ENCODE measurements around the gene BOK.

The BOK gene

DNA sequence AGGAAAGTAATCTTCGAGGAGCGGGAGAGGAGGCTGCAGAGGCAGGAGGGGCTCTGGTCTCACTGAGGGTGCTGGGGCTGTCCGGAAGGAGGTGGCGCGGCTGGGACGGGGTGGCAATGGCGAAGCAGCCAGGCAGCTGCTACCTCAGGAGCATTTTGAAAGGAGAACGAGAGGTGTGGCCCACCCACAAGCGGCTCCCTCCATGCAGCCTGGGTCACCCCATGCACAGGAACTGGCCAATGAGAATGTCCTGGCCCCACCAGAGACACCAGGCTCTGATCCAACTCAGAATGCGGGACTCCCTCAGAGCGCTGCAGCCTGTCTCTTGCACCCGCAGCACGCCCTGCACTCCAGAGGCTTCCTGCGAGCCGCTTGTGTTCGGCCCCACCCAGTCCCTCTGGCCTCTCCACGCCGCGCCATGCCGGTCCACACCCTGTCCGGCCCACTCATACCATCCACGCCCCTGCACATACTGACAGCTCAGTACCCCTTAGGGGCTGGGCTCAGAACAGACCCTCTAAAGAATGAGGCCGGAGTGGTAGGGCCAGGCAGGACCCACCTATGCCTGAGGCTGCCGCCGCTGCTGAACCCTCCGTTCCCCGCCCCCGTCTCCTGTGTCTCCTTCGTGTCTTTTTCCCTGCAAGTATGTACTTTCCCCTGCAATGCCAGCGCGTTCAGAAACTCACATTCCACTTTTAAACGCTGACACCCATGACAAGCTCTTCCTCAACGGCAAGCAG lies 6.4 kb upstream of the BOK start:
- peaks cover 0 to 5% (median 0%) of the 10 kb centered on the region in 10 experiments; a peak in 4 of 20 replicates for H3K4me1 ChIP-seq
- H3K9me3 ChIP-seq (replicated peaks in 1 of 11) = peaks cover 15 to 18% (median 17%) of the 10 kb centered on the region in 11 experiments
- 0 out of 22 replicates have a peak, but pooled peaks cover 0 to 6% (median 0%) of the 10 kb centered on the region in 11 experiments for H4K20me1 ChIP-seq
- TF ChIP-seq Cebpa-rat (IDR thresholded peaks at IDR 0.05) = no peak
- peaks cover 0 to 8% (median 0%) of the 10 kb centered on the region in 11 experiments; a peak in 4 of 22 replicates for H3K27me3 ChIP-seq
- no peaks in the 10 kb centered on the region for H3K36me3 ChIP-seq
- no peak overlapping the region for H3K27ac ChIP-seq
- no peak overlapping the region for H3K9ac ChIP-seq
- no peak overlapping the region for H3K4me2 ChIP-seq
- H3K4me3 ChIP-seq = no peak overlapping the region

DNA sequence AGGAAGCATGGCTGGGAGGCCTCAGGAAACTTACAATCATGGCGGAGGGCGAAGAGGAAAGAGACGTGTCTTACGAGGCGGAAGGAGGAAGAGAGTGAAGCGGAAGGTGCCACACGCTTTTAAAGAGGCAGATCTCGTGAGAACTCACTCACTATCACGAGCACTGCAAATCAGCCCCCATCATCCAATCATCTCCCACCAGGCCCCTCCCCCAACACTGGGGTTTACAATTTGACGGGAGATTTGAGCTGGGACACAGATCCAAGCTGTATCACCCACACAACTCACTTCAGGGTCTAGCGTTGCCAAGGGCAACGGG lies 5.1 kb upstream of the BOK start:
- no peak overlapping the region for H3K4me2 ChIP-seq
- no peak overlapping the region for H3K9ac ChIP-seq
- H3K4me3 ChIP-seq = no peak overlapping the region
- H3K36me3 ChIP-seq = no peaks in the 10 kb centered on the region
- peaks cover 0 to 5% (median 0%) of the 10 kb centered on the region in 10 experiments; a peak in 4 of 20 replicates for H3K4me1 ChIP-seq
- H3K27ac ChIP-seq = no peak overlapping the region
- 0 out of 22 replicates have a peak, but pooled peaks cover 0 to 6% (median 0%) of the 10 kb centered on the region in 11 experiments for H4K20me1 ChIP-seq
- H3K9me3 ChIP-seq (replicated peaks in 1 of 11) = peaks cover 28 to 31% (median 30%) of the 10 kb centered on the region in 11 experiments
- TF ChIP-seq Cebpa-rat (IDR thresholded peaks at IDR 0.05) = no peak
- peaks cover 5 to 21% (median 13%) of the 10 kb centered on the region in 11 experiments for H3K27me3 ChIP-seq

DNA sequence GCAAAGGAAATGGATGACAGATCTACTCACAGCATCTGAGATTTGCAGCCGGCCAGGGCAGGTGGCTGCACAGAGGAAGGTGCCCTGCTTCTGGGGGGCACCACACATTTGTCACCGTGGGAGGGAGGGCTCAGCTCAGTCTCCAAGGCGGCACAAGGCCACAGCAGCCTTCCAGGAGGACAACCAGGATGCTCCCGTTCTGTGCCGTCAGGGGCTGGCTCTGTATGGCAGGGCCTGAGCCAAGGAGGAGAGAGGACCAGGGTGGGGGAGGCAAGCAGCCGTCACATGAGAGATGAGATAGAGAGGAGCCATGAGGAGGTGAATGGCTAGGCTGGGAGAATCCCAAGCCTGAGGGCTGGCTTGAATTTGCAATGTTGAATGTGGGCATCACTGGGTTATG lies 4.6 kb upstream of the BOK start:
- Histone ChIP-seq H3K27me3 (peaks cover 10 to 26% (median 18%) of the 10 kb centered on the region in 11 experiments), H3K4me1 (peaks cover 0 to 5% (median 0%) of the 10 kb centered on the region in 10 experiments; a peak in 4 of 20 replicates), H3K9me3 (replicated peaks in 1 of 11) (peaks cover 33 to 37% (median 35%) of the 10 kb centered on the region in 11 experiments), H3K9ac (no peak overlapping the region), H4K20me1 (0 out of 22 replicates have a peak, but pooled peaks cover 0 to 6% (median 0%) of the 10 kb centered on the region in 11 experiments), H3K36me3 (no peaks in the 10 kb centered on the region; a peak in 1 of 22 replicates), H3K4me3 (no peak overlapping the region), H3K27ac (no peak overlapping the region), H3K4me2 (no peak overlapping the region)
- TF ChIP-seq Cebpa-rat (IDR thresholded peaks at IDR 0.05) = no peak

DNA sequence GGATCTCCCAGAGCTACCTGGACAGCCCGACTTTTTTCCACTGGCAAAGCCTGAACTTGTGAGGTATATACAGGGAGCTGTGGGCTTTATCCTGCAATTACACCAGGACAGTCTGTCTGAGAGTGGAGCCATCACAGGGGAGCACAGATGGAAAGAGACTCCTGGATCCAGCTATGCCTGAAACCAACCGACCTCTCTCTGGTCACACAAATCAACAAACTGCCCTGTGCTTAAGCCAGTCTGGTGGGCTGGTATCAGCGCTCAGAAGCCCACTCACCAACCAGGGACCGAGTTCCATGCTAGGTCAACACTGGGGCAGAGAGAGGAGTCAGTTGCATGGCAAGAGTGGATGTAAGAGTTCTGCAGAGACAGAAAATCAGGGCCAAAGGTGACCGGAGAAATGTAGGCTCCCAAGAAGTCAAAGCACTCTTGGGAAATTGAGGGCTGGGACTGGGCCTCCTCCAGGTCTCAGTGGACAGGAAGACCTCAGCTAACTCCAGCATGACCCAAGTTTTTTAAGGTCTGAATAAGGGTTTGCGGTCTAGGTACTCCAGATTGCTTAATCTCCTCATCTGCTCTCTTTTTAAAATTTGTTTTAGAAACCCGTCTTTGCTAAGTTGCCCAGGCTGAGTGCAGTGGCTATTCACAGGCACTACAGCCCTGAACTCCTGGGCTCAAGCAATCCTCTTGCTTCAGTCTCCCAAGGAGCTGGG lies 3.8 kb upstream of the BOK start:
- TF ChIP-seq Cebpa-rat (IDR thresholded peaks at IDR 0.05) = no peak
- Histone ChIP-seq H3K36me3 (no peaks in the 10 kb centered on the region; a peak in 1 of 22 replicates), H3K4me1 (peaks cover 0 to 5% (median 0%) of the 10 kb centered on the region in 10 experiments; a peak in 4 of 20 replicates), H3K4me2 (no peak overlapping the region), H3K9me3 (replicated peaks in 1 of 11) (peaks cover 41 to 44% (median 43%) of the 10 kb centered on the region in 11 experiments), H4K20me1 (0 out of 22 replicates have a peak, but pooled peaks cover 0 to 6% (median 0%) of the 10 kb centered on the region in 11 experiments), H3K9ac (no peak overlapping the region), H3K4me3 (no peak overlapping the region), H3K27ac (no peak overlapping the region), H3K27me3 (peaks cover 18 to 34% (median 26%) of the 10 kb centered on the region in 11 experiments)

DNA sequence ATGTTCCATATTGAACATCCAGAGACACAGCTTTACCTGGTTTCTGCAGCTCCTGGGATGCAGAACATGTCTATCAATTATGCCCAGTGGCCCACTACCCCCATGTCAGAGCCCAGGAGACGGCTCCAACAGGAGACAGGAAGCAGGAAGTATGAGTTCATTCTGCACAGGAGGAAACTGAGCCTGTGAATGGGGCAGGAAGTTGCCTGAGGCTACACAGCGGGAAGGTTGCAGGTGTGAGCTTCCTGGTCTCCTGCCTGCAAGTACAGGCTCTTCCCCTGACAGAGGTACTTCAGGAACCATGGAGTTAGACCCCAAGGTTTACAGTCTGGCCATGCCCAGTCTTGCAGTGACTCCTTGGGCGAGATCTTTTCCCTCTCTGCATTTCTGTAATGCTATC lies 2.8 kb upstream of the BOK start:
- no peak for TF ChIP-seq Cebpa-rat (IDR thresholded peaks at IDR 0.05)
- Histone ChIP-seq H3K4me1 (peaks cover 0 to 5% (median 0%) of the 10 kb centered on the region in 10 experiments; a peak in 4 of 20 replicates), H3K4me3 (no peak overlapping the region), H3K9ac (no peak overlapping the region), H3K4me2 (peak overlapping the region in 2 of 11 experiments; percentile 1 to 10; a peak in 1 of 22 replicates), H3K36me3 (no peaks in the 10 kb centered on the region; a peak in 1 of 22 replicates), H4K20me1 (peaks cover 0 to under 1% (median 0%) of the 10 kb centered on the region in 11 experiments; a peak in 1 of 22 replicates), H3K9me3 (replicated peaks in 1 of 11) (peaks cover 41 to 50% (median 45%) of the 10 kb centered on the region in 11 experiments), H3K27me3 (peaks cover 28 to 43% (median 35%) of the 10 kb centered on the region in 11 experiments), H3K27ac (no peak overlapping the region)

DNA sequence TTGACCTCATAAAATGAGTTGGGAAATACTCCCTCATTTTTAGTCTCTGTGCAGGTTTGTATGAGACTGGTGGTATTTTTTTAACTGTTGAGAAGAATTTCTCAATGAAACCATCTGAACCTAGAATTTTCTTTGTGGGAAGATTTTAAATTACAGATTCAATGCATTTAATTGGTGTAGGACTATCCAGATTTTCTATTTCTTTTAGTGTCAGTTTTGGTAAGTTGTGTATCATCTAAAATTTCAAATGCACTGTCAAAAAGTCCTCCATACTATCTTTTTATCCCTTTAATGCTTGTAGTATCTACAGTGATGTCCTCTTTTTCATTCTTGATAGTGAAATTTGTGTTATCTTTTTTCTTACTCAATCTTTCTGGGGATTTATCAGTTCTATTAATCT lies 1.8 kb upstream of the BOK start:
- H4K20me1 ChIP-seq = no peaks in the 10 kb centered on the region; a peak in 1 of 22 replicates
- no peak overlapping the region for H3K9ac ChIP-seq
- no peak overlapping the region for H3K4me2 ChIP-seq
- H3K27me3 ChIP-seq = peaks cover 30 to 47% (median 38%) of the 10 kb centered on the region in 11 experiments
- no peak for TF ChIP-seq Cebpa-rat (IDR thresholded peaks at IDR 0.05)
- no peak overlapping the region for H3K27ac ChIP-seq
- H3K4me3 ChIP-seq = no peak overlapping the region
- peaks cover 41 to 50% (median 45%) of the 10 kb centered on the region in 11 experiments for H3K9me3 ChIP-seq (replicated peaks in 1 of 11)
- H3K4me1 ChIP-seq = peaks cover 0 to 5% (median 0%) of the 10 kb centered on the region in 10 experiments; a peak in 4 of 20 replicates
- no peaks in the 10 kb centered on the region; a peak in 1 of 22 replicates for H3K36me3 ChIP-seq

DNA sequence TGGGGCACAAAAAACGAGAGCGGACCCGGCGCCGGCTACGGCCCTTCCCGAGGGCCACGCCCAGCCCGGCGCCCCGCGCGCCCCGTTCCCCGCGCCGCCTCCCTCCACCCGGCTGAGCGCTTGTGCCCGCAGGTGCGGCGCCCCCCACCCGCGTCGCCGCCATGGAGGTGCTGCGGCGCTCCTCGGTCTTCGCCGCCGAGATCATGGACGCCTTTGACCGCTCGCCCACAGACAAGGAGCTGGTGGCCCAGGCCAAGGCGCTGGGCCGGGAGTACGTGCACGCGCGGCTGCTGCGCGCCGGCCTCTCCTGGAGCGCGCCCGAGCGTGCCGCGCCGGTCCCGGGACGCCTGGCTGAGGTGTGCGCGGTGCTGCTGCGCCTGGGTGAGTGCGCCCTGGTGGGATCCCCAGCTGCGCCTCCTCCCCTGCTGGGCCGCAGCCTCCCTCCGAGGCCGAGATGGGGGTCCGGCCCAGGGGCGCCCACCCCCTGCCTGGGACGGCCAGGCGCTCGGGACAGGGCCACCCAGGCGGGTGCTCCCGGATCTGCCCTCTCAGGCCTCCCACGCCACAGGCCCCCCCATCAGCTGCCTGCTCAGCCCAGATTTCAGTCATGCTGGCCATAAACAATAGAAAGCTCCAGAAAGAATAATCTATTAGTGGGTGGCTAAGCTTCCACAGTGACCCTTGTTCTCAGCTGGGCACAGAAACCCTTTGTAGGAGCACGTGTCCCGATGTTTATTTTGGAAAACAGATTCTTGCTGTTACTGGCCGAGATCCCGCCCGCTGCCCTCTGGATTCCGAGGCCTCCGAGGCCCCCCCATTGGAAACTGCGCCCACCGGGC lies 997 bp downstream of the BOK start:
- H3K4me3 ChIP-seq = peak overlapping the region in 1 of 10 experiments; percentile 7; a peak in 1 of 20 replicates
- H3K9me3 ChIP-seq (replicated peaks in 1 of 11) = peaks cover 41 to 50% (median 45%) of the 10 kb centered on the region in 11 experiments
- H3K4me1 ChIP-seq = peaks cover 1 to 31% (median 21%) of the 10 kb centered on the region in 10 experiments; a peak in 17 of 20 replicates

More for the DNA sequence above, 997 bp downstream of the BOK start:
- Histone ChIP-seq H3K36me3 (no peaks in the 10 kb centered on the region; a peak in 1 of 22 replicates), H3K9ac (no peak overlapping the region), H3K27ac (no peak overlapping the region), H4K20me1 (peaks cover 0 to 22% (median 0%) of the 10 kb centered on the region in 11 experiments; a peak in 2 of 22 replicates), H3K27me3 (peaks cover 30 to 47% (median 38%) of the 10 kb centered on the region in 11 experiments), H3K4me2 (no peak overlapping the region)
- no peak for TF ChIP-seq Cebpa-rat (IDR thresholded peaks at IDR 0.05)

All from BLaER1 treated with 17β-estradiol and CSF1 and Interleukin-3, amounts not matched to agents 10 nM and 100 nM (cell line).